Fibroblast of gingiva (primary cell): Measurements from ENCODE around the gene CPAMD8.
"Not testable (repeated sequence)": the region's sequence is repeated elsewhere in the genome, so short reads cannot be mapped to it uniquely, and the experiment has no call there.

ENCODE experiments used
- DNase-seq: peaks from one replicate; pipeline ENCODE4 v3.0.0-alpha.2; 2011; ENCODE audit warnings: low read depth

The CPAMD8 gene

GRCh38 chr19:16998635-16999194, 27.9 kb downstream of the CPAMD8 start:
- no peak for DNase-seq

- DNase-seq = not testable (repeated sequence)
Observed at GRCh38 chr19:16996838-16997490, 29.6 kb downstream of the CPAMD8 start.

- no peak for DNase-seq
Observed at GRCh38 chr19:16988661-16989060, 37.9 kb downstream of the CPAMD8 start.

GRCh38 chr19:16985403-16985802, 41.2 kb downstream of the CPAMD8 start:
- DNase-seq = no peak

- not testable (repeated sequence) for DNase-seq
Observed at GRCh38 chr19:16982586-16982985, 44.0 kb downstream of the CPAMD8 start.

- DNase-seq = no peak
Observed at GRCh38 chr19:16978839-16979802, 47.5 kb downstream of the CPAMD8 start.

GRCh38 chr19:16978156-16978555, 48.5 kb downstream of the CPAMD8 start:
- DNase-seq = no peak

GRCh38 chr19:16977306-16977705, 49.3 kb downstream of the CPAMD8 start:
- DNase-seq = no peak

- DNase-seq = no peak
Observed at GRCh38 chr19:16976446-16976845, 50.2 kb downstream of the CPAMD8 start.

- DNase-seq = no peak
Observed at GRCh38 chr19:16970821-16971220, 55.8 kb downstream of the CPAMD8 start.

GRCh38 chr19:16969135-16969534, 57.5 kb downstream of the CPAMD8 start:
- peak; percentile 47 for DNase-seq

- DNase-seq = not testable (repeated sequence)
Observed at GRCh38 chr19:16960996-16961822, 65.4 kb downstream of the CPAMD8 start.

- not testable (repeated sequence) for DNase-seq
Observed at GRCh38 chr19:16958277-16958676, 68.3 kb downstream of the CPAMD8 start.

- DNase-seq = no peak
Observed at GRCh38 chr19:16957855-16958254, 68.8 kb downstream of the CPAMD8 start.

- peak; percentile 92 for DNase-seq
Observed at GRCh38 chr19:16957151-16957701, 69.4 kb downstream of the CPAMD8 start.

- DNase-seq = no peak
Observed at GRCh38 chr19:16955161-16955560, 71.4 kb downstream of the CPAMD8 start.

GRCh38 chr19:16952046-16952445, 74.6 kb downstream of the CPAMD8 start:
- no peak for DNase-seq

- DNase-seq = no peak
Observed at GRCh38 chr19:16951529-16951928, 75.1 kb downstream of the CPAMD8 start.

GRCh38 chr19:16949496-16950023, 77.0 kb downstream of the CPAMD8 start:
- no peak for DNase-seq

- DNase-seq = no peak
Observed at GRCh38 chr19:16946951-16947940, 79.4 kb downstream of the CPAMD8 start.
